K562 (cell line): ENCODE measurements around the gene STIM1. TPM values are rescaled to one million over a fixed set of nuclear protein-coding genes. Genes with fewer than 3 reads are reported as not detected.

Experiments used
- ARNT ChIP-seq, 2 experiments: fragments of 450-650 bp; IDR thresholded peaks; 2 replicates each; pipeline ENCODE4 v1.6.1; 2016; ENCODE audit warnings: mild to moderate bottlenecking in 1 of 2
- DMBX1 ChIP-seq: fragments of 250-450 bp; sonication (Bioruptor Pico); IDR thresholded peaks from 2 replicates; pipeline ENCODE4 v1.8.0; 2022; ENCODE audit warnings: inconsistent platforms, mild to moderate bottlenecking, moderate library complexity, borderline replicate concordance
- GABPA ChIP-seq: fragments of 200-800 bp; sonication (Bioruptor generic); conservative IDR thresholded peaks from 2 replicates; pipeline ENCODE4 v1.6.1; 2016; ENCODE audit warnings: low read depth, missing genetic modification characterization, missing compliant biosample characterization
- MCM7 ChIP-seq, 2 experiments: fragments of 450-650 bp; IDR thresholded peaks; 2 replicates each; pipeline ENCODE4 v1.6.1; 2016 to 2018
- NFXL1 ChIP-seq: fragments of 450-650 bp; formaldehyde crosslinking; IDR thresholded peaks from 2 replicates; pipeline ENCODE4 v1.4.0; 2021; ENCODE audit warnings: mild to moderate bottlenecking
- NR2C1 ChIP-seq, 2 experiments: fragments of 450-650 bp; IDR thresholded peaks; 2 replicates each; pipeline ENCODE4 v1.6.1; 2017; ENCODE audit warnings: mild to moderate bottlenecking in 2 of 2, antibody characterized with exemption in 1 of 2, inconsistent platforms in 1 of 2, missing compliant biosample characterization in 1 of 2, missing genetic modification characterization in 1 of 2
- POLR3G ChIP-seq: IDR thresholded peaks from 2 replicates; pipeline ENCODE4 v1.6.1; 2011; ENCODE audit not compliant: insufficient read length, insufficient replicate concordance; ENCODE audit errors: extremely low read depth
- SLC30A9 ChIP-seq: fragments of 250-450 bp; sonication (Bioruptor Pico); IDR thresholded peaks from 2 replicates; pipeline ENCODE4 v1.8.0; 2022; ENCODE audit warnings: mild to moderate bottlenecking, moderate library complexity
- SMAD4 ChIP-seq: fragments of 250-450 bp; sonication (Bioruptor Pico); conservative IDR thresholded peaks from 2 replicates; pipeline ENCODE4 v1.8.0; 2021; ENCODE audit warnings: inconsistent platforms, mild to moderate bottlenecking, moderate library complexity
- ZBED1 ChIP-seq: IDR thresholded peaks from 2 replicates; pipeline ENCODE4 v1.6.1; 2014
- ZNF140 ChIP-seq: fragments of 250-450 bp; sonication (Bioruptor Pico); IDR thresholded peaks from 2 replicates; pipeline ENCODE4 v1.8.0; 2021; ENCODE audit warnings: moderate library complexity, mild to moderate bottlenecking, inconsistent platforms
- ZNF24 ChIP-seq: fragments of 450-650 bp; IDR thresholded peaks from 2 replicates; pipeline ENCODE4 v1.6.1; 2016
- ZNF384 ChIP-seq: IDR thresholded peaks from 2 replicates; pipeline ENCODE4 v1.6.1; 2012; ENCODE audit warnings: low read depth, low read length, improper control_type of control experiment
- polyA plus RNA-seq, 8 experiments: library from polyadenylated mRNA; depleted of rRNA in 4 of 8; stranded (reverse) in 5 of 8; unstranded in 3 of 8; fragments of >200 nt; fragmentation: Nextera tagmentation in 2 of 8; fragmentation: Illumina TruSeq in 1 of 8; extraction: Ambion mirVana in 2 of 8; extraction: Trizol in 1 of 8; gene quantifications; 2 replicates each; pipeline versions ENCODE4 v1.2.1 to v1.2.3, GENCODE V29; 2011 to 2014; ENCODE audit warnings: inconsistent platforms in 1 of 8, missing spikeins in 1 of 8
- total RNA-seq, 7 experiments: library from RNA; depleted of rRNA in 6 of 7; stranded (reverse); fragments of >200 nt in 6 of 7; fragmentation: Illumina TruSeq in 2 of 7; extraction: Trizol in 2 of 7; gene quantifications; 2 replicates each; pipeline versions ENCODE4 v1.2.1 to v1.2.3, GENCODE V29; 2011 to 2021; ENCODE audit warnings: low replicate concordance in 1 of 7
- TF ChIP-seq, protein P1 (sequence below), 2 experiments: fragments of 450-650 bp; IDR thresholded peaks; 2 replicates each; pipeline ENCODE4 v1.6.1; 2016; ENCODE audit warnings: mild to moderate bottlenecking in 2 of 2, borderline replicate concordance in 1 of 2, low read depth in 1 of 2, moderate library complexity in 1 of 2
- TF ChIP-seq, protein P2 (sequence below), 2 experiments: fragments of 450-650 bp in 1 of 2; sonication (generic) in 1 of 2; formaldehyde crosslinking in 1 of 2; IDR thresholded peaks in 1 of 2; conservative IDR thresholded peaks in 1 of 2; 2 replicates each; pipeline versions ENCODE4 v1.6.1 to v1.8.1; 2016 to 2023; ENCODE audit warnings: mild to moderate bottlenecking in 2 of 2, moderate library complexity in 2 of 2, inconsistent platforms in 1 of 2, missing genetic modification reagents in 1 of 2
- TF ChIP-seq, protein P3 (sequence below): fragments of 450-650 bp; IDR thresholded peaks from 2 replicates; pipeline ENCODE4 v1.6.1; 2018; ENCODE audit not compliant: partially characterized antibody

The STIM1 gene
- total and polyA plus RNA-seq, 9 of the 15 experiments (the other 6 are each of a cell fraction or from before 2014, with no cell fraction given): 7.7 to 50.5 (median 22.5) TPM

DNA sequence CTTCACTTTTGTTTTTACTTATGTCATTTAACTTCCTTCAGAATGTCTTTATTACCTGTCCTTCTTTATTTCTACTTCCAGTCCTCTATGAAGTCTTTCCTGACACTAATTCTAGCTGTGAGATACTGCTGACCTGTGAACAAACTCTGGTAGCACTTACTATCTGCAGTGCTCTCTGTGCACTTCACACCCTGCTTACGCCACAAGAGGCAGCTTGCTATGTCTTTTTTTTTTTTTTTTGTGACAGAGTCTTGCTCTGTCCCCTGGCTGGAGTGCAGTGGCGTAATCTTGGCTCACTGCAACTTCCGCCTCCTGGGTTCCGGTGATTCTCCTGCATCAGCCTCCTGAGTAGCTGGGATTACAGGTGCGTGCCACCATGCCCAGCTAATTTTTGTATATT is 10.7 kb downstream of the STIM1 start (continued):
- TF ChIP-seq, protein P1, sequence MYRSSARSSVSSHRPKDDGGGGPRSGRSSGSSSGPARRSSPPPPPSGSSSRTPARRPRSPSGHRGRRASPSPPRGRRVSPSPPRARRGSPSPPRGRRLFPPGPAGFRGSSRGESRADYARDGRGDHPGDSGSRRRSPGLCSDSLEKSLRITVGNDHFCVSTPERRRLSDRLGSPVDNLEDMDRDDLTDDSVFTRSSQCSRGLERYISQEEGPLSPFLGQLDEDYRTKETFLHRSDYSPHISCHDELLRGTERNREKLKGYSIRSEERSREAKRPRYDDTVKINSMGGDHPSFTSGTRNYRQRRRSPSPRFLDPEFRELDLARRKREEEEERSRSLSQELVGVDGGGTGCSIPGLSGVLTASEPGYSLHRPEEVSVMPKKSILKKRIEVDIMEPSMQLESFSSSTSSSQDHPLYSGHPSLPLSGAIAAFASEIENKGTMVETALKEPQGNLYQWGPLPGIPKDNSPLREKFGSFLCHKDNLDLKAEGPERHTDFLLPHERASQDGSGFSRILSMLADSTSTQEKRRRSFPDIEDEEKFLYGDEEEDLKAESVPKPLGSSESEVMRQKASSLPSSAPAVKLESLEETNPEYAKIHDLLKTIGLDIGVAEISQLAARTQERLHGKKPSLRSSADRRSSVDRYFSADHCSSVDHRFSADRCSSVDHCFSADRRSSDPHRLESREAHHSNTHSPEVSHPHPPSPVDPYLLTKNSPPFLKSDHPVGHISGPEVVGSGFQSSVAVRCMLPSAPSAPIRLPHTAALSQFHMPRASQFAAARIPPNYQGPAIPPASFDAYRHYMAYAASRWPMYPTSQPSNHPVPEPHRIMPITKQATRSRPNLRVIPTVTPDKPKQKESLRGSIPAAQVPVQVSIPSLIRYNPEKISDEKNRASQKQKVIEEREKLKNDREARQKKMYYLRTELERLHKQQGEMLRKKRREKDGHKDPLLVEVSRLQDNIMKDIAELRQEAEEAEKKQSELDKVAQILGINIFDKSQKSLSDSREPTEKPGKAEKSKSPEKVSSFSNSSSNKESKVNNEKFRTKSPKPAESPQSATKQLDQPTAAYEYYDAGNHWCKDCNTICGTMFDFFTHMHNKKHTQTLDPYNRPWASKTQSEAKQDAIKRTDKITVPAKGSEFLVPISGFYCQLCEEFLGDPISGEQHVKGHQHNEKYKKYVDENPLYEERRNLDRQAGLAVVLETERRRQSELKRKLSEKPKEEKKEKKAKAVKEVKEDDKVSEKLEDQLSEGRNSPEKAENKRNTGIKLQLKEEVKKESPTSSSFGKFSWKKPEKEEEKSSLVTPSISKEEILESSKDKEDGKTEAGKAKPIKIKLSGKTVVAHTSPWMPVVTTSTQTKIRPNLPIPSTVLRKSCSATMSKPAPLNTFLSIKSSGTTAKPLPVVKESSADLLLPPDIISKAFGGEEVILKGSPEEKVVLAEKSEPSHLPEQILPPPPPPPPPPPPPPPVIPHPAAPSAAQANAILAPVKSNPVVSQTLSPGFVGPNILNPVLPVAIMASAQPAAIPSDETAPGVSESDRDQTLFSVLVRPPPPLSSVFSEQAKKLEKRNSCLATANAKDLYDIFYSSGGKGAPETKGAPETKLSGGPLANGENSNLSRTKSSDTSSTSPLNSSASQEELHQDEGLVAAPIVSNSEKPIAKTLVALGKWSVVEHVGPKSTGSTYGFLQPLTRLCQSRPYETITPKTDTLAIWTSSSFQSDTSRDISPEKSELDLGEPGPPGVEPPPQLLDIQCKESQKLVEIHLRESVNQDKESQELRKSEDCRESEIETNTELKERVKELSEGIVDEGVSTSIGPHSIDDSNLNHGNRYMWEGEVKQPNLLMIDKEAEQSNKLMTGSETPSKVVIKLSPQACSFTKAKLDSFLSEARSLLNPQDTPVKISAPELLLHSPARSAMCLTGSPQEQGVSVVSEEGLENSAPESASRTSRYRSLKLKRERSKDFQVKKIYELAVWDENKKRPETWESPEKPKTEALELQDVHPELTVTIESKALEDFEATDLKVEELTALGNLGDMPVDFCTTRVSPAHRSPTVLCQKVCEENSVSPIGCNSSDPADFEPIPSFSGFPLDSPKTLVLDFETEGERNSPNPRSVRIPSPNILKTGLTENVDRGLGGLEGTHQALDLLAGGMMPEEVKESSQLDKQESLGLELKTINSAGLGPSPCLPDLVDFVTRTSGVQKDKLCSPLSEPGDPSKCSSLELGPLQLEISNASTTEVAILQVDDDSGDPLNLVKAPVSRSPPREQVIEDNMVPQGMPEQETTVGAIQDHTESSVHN (IDR thresholded peaks at IDR 0.05; ENCODE audit: borderline replicate concordance in 1 of 2, low read depth in 1 of 2): no peak
- TF ChIP-seq ZNF24 (0 out of 2 replicates have a peak, but pooled peaks have one; percentile 43), GABPA (tag) (peak; percentile 73), POLR3G (no peak), ARNT (IDR thresholded peaks at IDR 0.05) (peak; percentile 64 to 79; a peak in 2 of 4 replicates), DMBX1 (CRISPR knock-in tag) (peak; percentile 23; the same call in 1 of the 2 replicates), MCM7 (IDR thresholded peaks at IDR 0.05) (no peak), SMAD4 (CRISPR knock-in tag) (peak; percentile 14; the same call in 1 of the 2 replicates), SLC30A9 (no peak), NFXL1 (CRISPR knock-in tag) (no peak), NR2C1 (IDR thresholded peaks at IDR 0.05) (0 out of 2 replicates have a peak, but pooled peaks have one; percentile 5), NR2C1 (tag; IDR thresholded peaks at IDR 0.05) (no peak), ZNF140 (CRISPR knock-in tag) (no peak), ZNF384 (peak; percentile 98), ZBED1 (no peak)
- TF ChIP-seq, protein P2, sequence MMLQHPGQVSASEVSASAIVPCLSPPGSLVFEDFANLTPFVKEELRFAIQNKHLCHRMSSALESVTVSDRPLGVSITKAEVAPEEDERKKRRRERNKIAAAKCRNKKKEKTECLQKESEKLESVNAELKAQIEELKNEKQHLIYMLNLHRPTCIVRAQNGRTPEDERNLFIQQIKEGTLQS (IDR thresholded peaks at IDR 0.05): no peak
- TF ChIP-seq, protein P2 (CRISPR knock-in tag; conservative IDR thresholded peaks at IDR 0.05): no peak
- TF ChIP-seq, protein P3, sequence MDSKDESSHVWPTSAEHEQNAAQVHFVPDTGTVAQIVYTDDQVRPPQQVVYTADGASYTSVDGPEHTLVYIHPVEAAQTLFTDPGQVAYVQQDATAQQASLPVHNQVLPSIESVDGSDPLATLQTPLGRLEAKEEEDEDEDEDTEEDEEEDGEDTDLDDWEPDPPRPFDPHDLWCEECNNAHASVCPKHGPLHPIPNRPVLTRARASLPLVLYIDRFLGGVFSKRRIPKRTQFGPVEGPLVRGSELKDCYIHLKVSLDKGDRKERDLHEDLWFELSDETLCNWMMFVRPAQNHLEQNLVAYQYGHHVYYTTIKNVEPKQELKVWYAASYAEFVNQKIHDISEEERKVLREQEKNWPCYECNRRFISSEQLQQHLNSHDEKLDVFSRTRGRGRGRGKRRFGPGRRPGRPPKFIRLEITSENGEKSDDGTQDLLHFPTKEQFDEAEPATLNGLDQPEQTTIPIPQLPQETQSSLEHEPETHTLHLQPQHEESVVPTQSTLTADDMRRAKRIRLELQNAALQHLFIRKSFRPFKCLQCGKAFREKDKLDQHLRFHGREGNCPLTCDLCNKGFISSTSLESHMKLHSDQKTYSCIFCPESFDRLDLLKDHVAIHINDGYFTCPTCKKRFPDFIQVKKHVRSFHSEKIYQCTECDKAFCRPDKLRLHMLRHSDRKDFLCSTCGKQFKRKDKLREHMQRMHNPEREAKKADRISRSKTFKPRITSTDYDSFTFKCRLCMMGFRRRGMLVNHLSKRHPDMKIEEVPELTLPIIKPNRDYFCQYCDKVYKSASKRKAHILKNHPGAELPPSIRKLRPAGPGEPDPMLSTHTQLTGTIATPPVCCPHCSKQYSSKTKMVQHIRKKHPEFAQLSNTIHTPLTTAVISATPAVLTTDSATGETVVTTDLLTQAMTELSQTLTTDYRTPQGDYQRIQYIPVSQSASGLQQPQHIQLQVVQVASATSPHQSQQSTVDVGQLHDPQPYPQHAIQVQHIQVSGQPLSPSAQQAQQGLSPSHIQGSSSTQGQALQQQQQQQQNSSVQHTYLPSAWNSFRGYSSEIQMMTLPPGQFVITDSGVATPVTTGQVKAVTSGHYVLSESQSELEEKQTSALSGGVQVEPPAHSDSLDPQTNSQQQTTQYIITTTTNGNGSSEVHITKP: peak; percentile 62
